ENCODE measurements around the gene RASAL2.

GRCh38 chr1:178502856-178503255 is 409.0 kb downstream of the RASAL2 start:
- TF ChIP-seq, protein P1, sequence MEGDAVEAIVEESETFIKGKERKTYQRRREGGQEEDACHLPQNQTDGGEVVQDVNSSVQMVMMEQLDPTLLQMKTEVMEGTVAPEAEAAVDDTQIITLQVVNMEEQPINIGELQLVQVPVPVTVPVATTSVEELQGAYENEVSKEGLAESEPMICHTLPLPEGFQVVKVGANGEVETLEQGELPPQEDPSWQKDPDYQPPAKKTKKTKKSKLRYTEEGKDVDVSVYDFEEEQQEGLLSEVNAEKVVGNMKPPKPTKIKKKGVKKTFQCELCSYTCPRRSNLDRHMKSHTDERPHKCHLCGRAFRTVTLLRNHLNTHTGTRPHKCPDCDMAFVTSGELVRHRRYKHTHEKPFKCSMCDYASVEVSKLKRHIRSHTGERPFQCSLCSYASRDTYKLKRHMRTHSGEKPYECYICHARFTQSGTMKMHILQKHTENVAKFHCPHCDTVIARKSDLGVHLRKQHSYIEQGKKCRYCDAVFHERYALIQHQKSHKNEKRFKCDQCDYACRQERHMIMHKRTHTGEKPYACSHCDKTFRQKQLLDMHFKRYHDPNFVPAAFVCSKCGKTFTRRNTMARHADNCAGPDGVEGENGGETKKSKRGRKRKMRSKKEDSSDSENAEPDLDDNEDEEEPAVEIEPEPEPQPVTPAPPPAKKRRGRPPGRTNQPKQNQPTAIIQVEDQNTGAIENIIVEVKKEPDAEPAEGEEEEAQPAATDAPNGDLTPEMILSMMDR (IDR thresholded peaks at IDR 0.05 in 8 of 11, conservative IDR thresholded peaks at IDR 0.05 in 3 of 11): no peak
- no peak for TF ChIP-seq POLR2A (IDR thresholded peaks at IDR 0.05)
- TF ChIP-seq POLR2AphosphoS5 (IDR thresholded peaks at IDR 0.05): no peak

Measured in spleen (tissue), 7 donors.